ENCODE results near the gene LCN2.
A peak's percentile ranks its signal among the peaks of the same experiment; 100 is the strongest.

Gene LCN2

DNA sequence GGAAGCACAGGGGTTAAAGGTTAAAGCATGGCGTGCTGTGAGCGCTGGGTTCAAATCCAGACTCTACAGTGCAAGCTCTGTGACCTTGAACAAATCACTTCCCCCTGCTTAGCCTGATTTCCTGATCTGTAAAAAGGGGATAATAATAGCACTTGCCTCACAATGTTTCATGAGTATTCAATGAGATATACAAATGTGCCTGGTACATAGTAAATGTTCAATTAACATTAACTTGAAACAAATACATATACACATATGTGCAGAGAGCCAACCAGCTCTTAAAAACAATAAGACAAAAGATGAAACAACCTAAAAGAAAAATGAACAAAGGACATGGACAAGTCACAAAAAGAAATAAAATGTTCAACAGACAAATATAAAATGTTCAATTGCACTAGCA is 38.1 kb downstream of the LCN2 start:
- TF ChIP-seq, protein P1, sequence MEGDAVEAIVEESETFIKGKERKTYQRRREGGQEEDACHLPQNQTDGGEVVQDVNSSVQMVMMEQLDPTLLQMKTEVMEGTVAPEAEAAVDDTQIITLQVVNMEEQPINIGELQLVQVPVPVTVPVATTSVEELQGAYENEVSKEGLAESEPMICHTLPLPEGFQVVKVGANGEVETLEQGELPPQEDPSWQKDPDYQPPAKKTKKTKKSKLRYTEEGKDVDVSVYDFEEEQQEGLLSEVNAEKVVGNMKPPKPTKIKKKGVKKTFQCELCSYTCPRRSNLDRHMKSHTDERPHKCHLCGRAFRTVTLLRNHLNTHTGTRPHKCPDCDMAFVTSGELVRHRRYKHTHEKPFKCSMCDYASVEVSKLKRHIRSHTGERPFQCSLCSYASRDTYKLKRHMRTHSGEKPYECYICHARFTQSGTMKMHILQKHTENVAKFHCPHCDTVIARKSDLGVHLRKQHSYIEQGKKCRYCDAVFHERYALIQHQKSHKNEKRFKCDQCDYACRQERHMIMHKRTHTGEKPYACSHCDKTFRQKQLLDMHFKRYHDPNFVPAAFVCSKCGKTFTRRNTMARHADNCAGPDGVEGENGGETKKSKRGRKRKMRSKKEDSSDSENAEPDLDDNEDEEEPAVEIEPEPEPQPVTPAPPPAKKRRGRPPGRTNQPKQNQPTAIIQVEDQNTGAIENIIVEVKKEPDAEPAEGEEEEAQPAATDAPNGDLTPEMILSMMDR (IDR thresholded peaks at IDR 0.05; ENCODE audit: low read depth, low read length, missing control alignments) = no peak

DNA sequence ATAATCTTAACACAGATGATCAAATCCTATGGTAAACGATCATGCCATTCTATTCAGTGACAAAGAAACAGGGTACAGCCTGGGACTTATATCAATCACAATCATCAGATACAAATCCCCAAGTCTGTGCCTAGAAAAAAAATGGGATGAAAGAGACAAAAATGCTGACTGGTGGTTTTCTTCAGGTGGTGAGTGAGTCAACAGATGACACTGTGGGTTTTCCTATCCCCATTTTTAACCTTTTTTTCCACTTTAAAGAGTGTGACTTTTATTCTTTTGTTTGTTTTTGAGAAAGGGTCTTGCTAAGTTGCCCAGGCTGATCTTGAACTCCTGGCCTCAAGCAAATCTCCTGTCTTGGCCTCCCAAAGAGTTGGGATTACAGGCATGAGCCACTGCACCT is 39.0 kb downstream of the LCN2 start:
- TF ChIP-seq, protein P1 (IDR thresholded peaks at IDR 0.05; ENCODE audit: low read depth, low read length, missing control alignments) = no peak
- DNase-seq (ENCODE audit: extremely low read depth, low read depth) = no peak
- H3K4me3 ChIP-seq (replicated peaks; ENCODE audit: low read depth, low read length) = no peak overlapping the region

More for the DNA sequence above, 38.1 kb downstream of the LCN2 start:
- no peak for DNase-seq (ENCODE audit: extremely low read depth, low read depth)
- no peak overlapping the region for H3K4me3 ChIP-seq (replicated peaks; ENCODE audit: low read depth, low read length)

DNA sequence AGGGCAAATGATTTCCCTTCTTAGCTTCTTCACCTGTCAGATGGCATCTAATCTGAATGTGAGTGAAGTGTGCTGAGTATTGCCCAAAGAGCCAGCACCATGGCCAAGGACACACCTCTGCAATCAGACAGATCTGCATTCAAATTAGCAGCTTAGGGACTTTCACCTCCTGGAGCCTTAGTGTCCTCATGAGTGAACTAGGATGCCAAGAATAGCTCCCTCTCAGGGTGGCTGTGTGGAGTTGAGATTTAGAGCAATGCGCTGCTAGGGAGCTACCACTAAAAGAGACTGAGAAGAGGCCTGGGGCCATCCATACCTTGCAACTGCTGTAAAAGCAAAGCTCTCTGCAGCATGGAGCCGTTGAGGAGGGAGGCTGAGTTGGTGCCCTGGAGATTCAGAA is 40.8 kb downstream of the LCN2 start:
- DNase-seq (ENCODE audit: extremely low read depth, low read depth) = no peak
- TF ChIP-seq, protein P1 (IDR thresholded peaks at IDR 0.05; ENCODE audit: low read depth, low read length, missing control alignments) = no peak
- peak overlapping the region; percentile 64 for H3K4me3 ChIP-seq (replicated peaks; ENCODE audit: low read depth, low read length)

DNA sequence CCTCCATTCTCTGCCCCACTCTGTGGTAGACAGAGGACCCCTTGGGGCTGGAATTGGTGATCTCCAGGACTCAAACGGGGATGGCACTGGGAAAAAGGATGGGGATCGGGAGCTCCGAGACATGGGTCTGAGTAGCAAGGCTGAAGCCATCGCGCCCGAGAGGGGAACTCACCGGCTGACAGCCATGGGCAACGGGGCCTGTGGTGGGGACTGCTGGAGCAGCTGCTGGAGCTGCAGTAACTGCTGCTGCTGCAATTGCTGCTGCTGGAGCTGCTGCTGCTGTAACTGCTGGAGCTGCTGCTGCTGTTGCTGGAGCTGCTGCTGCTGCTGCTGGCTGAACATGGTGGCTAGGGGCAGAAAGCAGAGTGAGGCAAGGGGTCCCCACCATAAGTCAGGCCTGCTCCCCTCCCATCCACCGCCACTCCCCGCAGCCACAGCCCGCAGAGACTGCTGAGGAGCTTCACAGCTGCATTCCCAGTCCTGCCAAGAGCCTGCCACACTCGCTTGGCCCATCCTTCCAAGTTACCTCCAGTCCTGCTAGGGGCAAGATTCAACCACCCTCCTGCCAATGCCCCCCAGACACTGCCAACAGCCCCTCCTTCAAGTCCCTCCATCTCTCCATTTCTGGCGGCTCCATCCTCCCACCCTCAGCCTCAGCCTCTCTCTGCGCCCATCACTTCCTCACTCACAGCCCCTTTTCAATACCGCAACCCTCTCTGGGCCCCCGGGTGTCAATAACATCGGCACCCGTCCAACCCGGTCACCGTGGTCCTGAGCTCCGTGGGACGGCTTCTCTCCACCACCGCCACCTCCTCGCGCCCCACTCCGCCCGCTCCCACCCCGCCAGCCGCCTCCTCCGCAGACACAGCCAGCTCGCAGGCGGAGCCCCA is 41.5 kb downstream of the LCN2 start:
- TF ChIP-seq, protein P1 (IDR thresholded peaks at IDR 0.05; ENCODE audit: low read depth, low read length, missing control alignments) = no peak
- no peak for DNase-seq (ENCODE audit: extremely low read depth, low read depth)
- peak overlapping the region; percentile 64 for H3K4me3 ChIP-seq (replicated peaks; ENCODE audit: low read depth, low read length)

DNA sequence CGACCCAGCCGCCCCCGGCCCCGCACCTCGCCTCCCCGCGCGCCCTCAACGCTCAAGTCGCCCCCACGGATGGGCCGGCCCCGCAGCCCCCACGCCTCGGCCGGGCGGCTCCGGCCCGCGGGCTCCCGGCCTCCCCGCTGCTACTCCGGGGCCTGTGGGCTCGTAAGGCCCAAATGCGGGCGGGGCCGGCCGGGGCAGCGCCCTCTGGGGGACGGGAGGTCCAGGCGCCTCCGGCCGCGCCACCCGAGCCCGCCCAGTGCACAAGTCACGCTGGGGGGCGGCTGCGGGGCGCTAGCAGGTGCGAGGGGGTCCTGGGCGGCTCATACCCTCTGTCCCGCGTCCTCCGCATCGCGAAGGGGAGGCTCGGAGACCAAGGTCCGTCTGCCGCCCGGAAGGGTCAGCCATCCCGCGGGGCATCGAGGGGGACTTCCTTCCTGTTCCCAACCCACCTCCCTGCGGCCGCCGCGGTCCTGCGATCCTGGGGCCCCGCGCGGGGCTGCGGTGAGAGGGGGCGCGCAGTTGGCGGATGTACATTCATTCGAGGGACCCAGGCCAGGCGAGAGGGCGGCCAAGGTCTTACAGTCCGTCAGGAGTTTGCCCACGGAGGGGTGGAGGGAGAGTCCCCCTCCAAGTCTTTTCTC is 42.3 kb downstream of the LCN2 start, which contains the start of gene CIZ1:
CIZ1 (minus strand) TSS at position 167 of the 641 bp plus-strand sequence. CDS start 715 bp downstream, outside the sequence.
- H3K4me3 ChIP-seq (replicated peaks; ENCODE audit: low read depth, low read length) = peak within 1 kb of the TSS; percentile 64
- no peak for DNase-seq (ENCODE audit: extremely low read depth, low read depth)
- TF ChIP-seq, protein P1 (IDR thresholded peaks at IDR 0.05; ENCODE audit: low read depth, low read length, missing control alignments) = peak; percentile 71

DNA sequence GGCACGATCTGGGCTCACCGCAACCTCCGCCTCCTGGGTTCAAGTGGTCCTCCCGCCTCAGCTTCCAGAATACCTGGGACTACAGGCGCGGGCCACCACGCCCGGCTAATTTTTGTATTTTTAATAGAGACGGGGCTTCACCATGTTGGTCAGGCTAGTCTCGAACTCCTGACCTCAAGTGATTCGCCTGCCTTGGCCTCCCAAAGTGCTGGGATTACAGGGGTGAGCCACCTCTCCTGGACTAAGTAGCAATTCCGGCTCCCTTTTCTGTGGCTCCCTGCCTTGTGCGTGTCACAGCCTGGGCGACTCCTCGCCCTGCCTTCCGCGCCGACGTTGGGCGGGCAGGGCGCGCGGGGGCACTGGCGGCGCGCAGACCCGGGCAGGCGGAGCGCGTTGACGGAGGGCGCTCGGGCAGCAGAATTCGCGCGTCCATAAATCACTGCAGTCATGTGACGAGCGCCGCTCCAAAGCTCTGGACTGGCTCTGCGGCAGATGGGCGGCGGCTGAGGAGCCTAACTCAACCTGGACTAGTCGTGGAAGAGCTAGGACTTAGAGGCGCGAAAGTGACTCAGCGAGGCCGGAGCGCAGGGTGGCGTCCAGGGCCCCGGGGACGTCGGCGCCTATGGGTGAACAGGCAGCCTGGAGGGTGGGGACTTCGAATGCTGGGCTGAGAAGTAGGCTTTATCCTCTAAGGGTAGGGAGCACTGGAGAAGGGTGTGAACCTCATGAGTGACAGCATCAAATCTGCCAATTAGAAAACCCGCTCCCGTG is 43.5 kb downstream of the LCN2 start:
- TF ChIP-seq, protein P1 (IDR thresholded peaks at IDR 0.05; ENCODE audit: low read depth, low read length, missing control alignments) = no peak
- peak; percentile 83 for DNase-seq (ENCODE audit: extremely low read depth, low read depth)
- peak overlapping the region; percentile 64 for H3K4me3 ChIP-seq (replicated peaks; ENCODE audit: low read depth, low read length)
